Activated naive CD8-positive, alpha-beta T cell treated with anti-CD3 and anti-CD28 coated beads, Interleukin-2, amount 50 U/mL, for 24 hours (primary cell): ENCODE results near the gene ZBED5.
"Not testable (repeated sequence)": the region's sequence is repeated elsewhere in the genome, so short reads cannot be mapped to it uniquely, and the experiment has no call there.

ENCODE experiments used
- ATAC-seq: fragments of 150-1000 bp; cut with Tn5 transposase; one replicate; pipeline ENCODE4 v1.10.0; 2021
- DNase-seq: peaks from one replicate; pipeline ENCODE4 v3.0.0; 2021
- H3K27ac Mint-ChIP-seq: one replicate; pipeline ENCODE4 v1.8.0; 2021; ENCODE audit warnings: mild to moderate bottlenecking, mixed read lengths
- H3K27me3 Mint-ChIP-seq: one replicate; pipeline ENCODE4 v1.8.0; 2021; ENCODE audit warnings: mixed read lengths
- H3K36me3 Mint-ChIP-seq: one replicate; pipeline ENCODE4 v1.8.0; 2021; ENCODE audit warnings: low read depth, mixed read lengths
- H3K4me1 Mint-ChIP-seq: one replicate; pipeline ENCODE4 v1.8.0; 2021; ENCODE audit warnings: mixed read lengths
- H3K4me3 Mint-ChIP-seq: one replicate; pipeline ENCODE4 v1.8.0; 2021; ENCODE audit warnings: mild to moderate bottlenecking, moderate library complexity, mixed read lengths
- H3K9me3 Mint-ChIP-seq: one replicate; pipeline ENCODE4 v1.8.0; 2021; ENCODE audit warnings: mixed read lengths

Gene ZBED5

GRCh38 chr11:10838083-10838482 lies 19.8 kb downstream of the ZBED5 start:
- no peaks in the 10 kb centered on the region for H3K36me3 Mint-ChIP-seq
- H3K4me1 Mint-ChIP-seq: no peaks in the 10 kb centered on the region
- no peak overlapping the region for H3K4me3 Mint-ChIP-seq
- ATAC-seq: no peak
- no peaks in the 10 kb centered on the region for H3K27me3 Mint-ChIP-seq
- no peak for DNase-seq
- no peak overlapping the region for H3K27ac Mint-ChIP-seq
- H3K9me3 Mint-ChIP-seq: no peaks in the 10 kb centered on the region

- H3K36me3 Mint-ChIP-seq, H3K4me1 Mint-ChIP-seq, H3K27ac Mint-ChIP-seq, DNase-seq, H3K9me3 Mint-ChIP-seq, H3K27me3 Mint-ChIP-seq, H3K4me3 Mint-ChIP-seq, ATAC-seq: not testable (repeated sequence)
Observed at GRCh38 chr11:10836884-10837283, 21.0 kb downstream of the ZBED5 start.

GRCh38 chr11:10829139-10829538 lies 28.7 kb downstream of the ZBED5 start:
- H3K4me3 Mint-ChIP-seq: no peak overlapping the region
- H3K9me3 Mint-ChIP-seq: no peaks in the 10 kb centered on the region
- DNase-seq (no peak), ATAC-seq (no peak)
- H3K36me3 Mint-ChIP-seq: no peaks in the 10 kb centered on the region
- H3K27ac Mint-ChIP-seq: no peak overlapping the region
- H3K27me3 Mint-ChIP-seq: no peaks in the 10 kb centered on the region
- peaks cover 8% of the 10 kb centered on the region for H3K4me1 Mint-ChIP-seq

- DNase-seq (no peak), ATAC-seq (no peak)
- no peaks in the 10 kb centered on the region for H3K27me3 Mint-ChIP-seq
- H3K4me1 Mint-ChIP-seq: peaks cover 12% of the 10 kb centered on the region
- H3K36me3 Mint-ChIP-seq: no peaks in the 10 kb centered on the region
- H3K27ac Mint-ChIP-seq: no peak overlapping the region
- H3K9me3 Mint-ChIP-seq: no peaks in the 10 kb centered on the region
- H3K4me3 Mint-ChIP-seq: no peak overlapping the region
Observed at GRCh38 chr11:10828402-10828801, 29.5 kb downstream of the ZBED5 start.

GRCh38 chr11:10824888-10825287 lies 33.0 kb downstream of the ZBED5 start:
- Mint-ChIP-seq H3K27me3 (no peaks in the 10 kb centered on the region), H3K9me3 (no peaks in the 10 kb centered on the region), H3K36me3 (no peaks in the 10 kb centered on the region), H3K4me3 (no peak overlapping the region), H3K27ac (no peak overlapping the region), H3K4me1 (peaks cover 14% of the 10 kb centered on the region)
- ATAC-seq: no peak
- no peak for DNase-seq

GRCh38 chr11:10823152-10823579 lies 34.7 kb downstream of the ZBED5 start:
- Mint-ChIP-seq H3K9me3 (no peaks in the 10 kb centered on the region), H3K27me3 (no peaks in the 10 kb centered on the region), H3K4me1 (peaks cover 14% of the 10 kb centered on the region), H3K27ac (no peak overlapping the region), H3K36me3 (no peaks in the 10 kb centered on the region), H3K4me3 (peak overlapping the region; percentile 34)
- no peak for DNase-seq
- no peak for ATAC-seq

- not testable (repeated sequence) for ATAC-seq, H3K27me3 Mint-ChIP-seq, DNase-seq, H3K36me3 Mint-ChIP-seq, H3K27ac Mint-ChIP-seq, H3K9me3 Mint-ChIP-seq, H3K4me3 Mint-ChIP-seq
- peaks cover 14% of the 10 kb centered on the region for H3K4me1 Mint-ChIP-seq
Observed at GRCh38 chr11:10822491-10822890, 35.4 kb downstream of the ZBED5 start.

GRCh38 chr11:10818594-10818993 lies 39.3 kb downstream of the ZBED5 start:
- Mint-ChIP-seq H3K27me3 (no peaks in the 10 kb centered on the region), H3K4me3 (no peak overlapping the region), H3K4me1 (peaks cover 2% of the 10 kb centered on the region), H3K9me3 (no peaks in the 10 kb centered on the region), H3K36me3 (no peaks in the 10 kb centered on the region), H3K27ac (no peak overlapping the region)
- ATAC-seq (no peak), DNase-seq (no peak)

GRCh38 chr11:10813945-10814344 lies 43.9 kb downstream of the ZBED5 start:
- Mint-ChIP-seq H3K9me3 (no peaks in the 10 kb centered on the region), H3K4me3 (no peak overlapping the region), H3K27ac (no peak overlapping the region), H3K36me3 (no peaks in the 10 kb centered on the region), H3K27me3 (peaks cover 3% of the 10 kb centered on the region), H3K4me1 (peaks cover 15% of the 10 kb centered on the region)
- DNase-seq: no peak
- ATAC-seq: no peak

- peak; percentile 4 for ATAC-seq
- H3K9me3 Mint-ChIP-seq: no peaks in the 10 kb centered on the region
- H3K4me1 Mint-ChIP-seq: peaks cover 48% of the 10 kb centered on the region
- peak overlapping the region; percentile 97 for H3K27ac Mint-ChIP-seq
- peak overlapping the region; percentile 96 for H3K4me3 Mint-ChIP-seq
- H3K36me3 Mint-ChIP-seq: peaks cover 34% of the 10 kb centered on the region
- peak; percentile 55 for DNase-seq
- peaks cover 3% of the 10 kb centered on the region for H3K27me3 Mint-ChIP-seq
Observed at GRCh38 chr11:10809373-10810160, 48.3 kb downstream of the ZBED5 start.

GRCh38 chr11:10808553-10809372 lies 49.1 kb downstream of the ZBED5 start, which contains the start of gene EIF4G2:
Gene EIF4G2, minus strand, starts transcription at chr11:10808926.
- peak within 1 kb of the TSS; percentile 96 for H3K4me3 Mint-ChIP-seq
- peak within 1 kb of the TSS; percentile 97 for H3K27ac Mint-ChIP-seq
- no peaks in the 10 kb centered on the region for H3K9me3 Mint-ChIP-seq
- peak; percentile 96 for ATAC-seq
- H3K36me3 Mint-ChIP-seq: peaks cover 42% of the 10 kb centered on the region
- peaks cover 3% of the 10 kb centered on the region for H3K27me3 Mint-ChIP-seq
- peaks cover 56% of the 10 kb centered on the region for H3K4me1 Mint-ChIP-seq
- peak; percentile 97 for DNase-seq

GRCh38 chr11:10808235-10808552 lies 49.7 kb downstream of the ZBED5 start:
- peaks cover 62% of the 10 kb centered on the region for H3K4me1 Mint-ChIP-seq
- DNase-seq: no peak
- H3K36me3 Mint-ChIP-seq: peaks cover 48% of the 10 kb centered on the region
- H3K27ac Mint-ChIP-seq: peak overlapping the region; percentile 97
- no peak for ATAC-seq
- H3K27me3 Mint-ChIP-seq: peaks cover 3% of the 10 kb centered on the region
- H3K9me3 Mint-ChIP-seq: no peaks in the 10 kb centered on the region
- H3K4me3 Mint-ChIP-seq: peak overlapping the region; percentile 96

- ATAC-seq (no peak), DNase-seq (peak; percentile 46)
- H3K9me3 Mint-ChIP-seq: no peaks in the 10 kb centered on the region
- H3K27ac Mint-ChIP-seq: peak overlapping the region; percentile 97
- peaks cover 66% of the 10 kb centered on the region for H3K4me1 Mint-ChIP-seq
- H3K27me3 Mint-ChIP-seq: peaks cover 3% of the 10 kb centered on the region
- H3K36me3 Mint-ChIP-seq: peaks cover 53% of the 10 kb centered on the region
- H3K4me3 Mint-ChIP-seq: peak overlapping the region; percentile 96
Observed at GRCh38 chr11:10807493-10808234, 50.2 kb downstream of the ZBED5 start.

- Mint-ChIP-seq H3K4me3 (peak overlapping the region; percentile 96), H3K36me3 (peaks cover 67% of the 10 kb centered on the region), H3K4me1 (peaks cover 77% of the 10 kb centered on the region), H3K27ac (peak overlapping the region; percentile 97), H3K27me3 (no peaks in the 10 kb centered on the region), H3K9me3 (no peaks in the 10 kb centered on the region)
- DNase-seq: no peak
- ATAC-seq: no peak
Observed at GRCh38 chr11:10806206-10806605, 51.6 kb downstream of the ZBED5 start.
